ENCODE data around the gene OVAAL.

Gene OVAAL

DNA sequence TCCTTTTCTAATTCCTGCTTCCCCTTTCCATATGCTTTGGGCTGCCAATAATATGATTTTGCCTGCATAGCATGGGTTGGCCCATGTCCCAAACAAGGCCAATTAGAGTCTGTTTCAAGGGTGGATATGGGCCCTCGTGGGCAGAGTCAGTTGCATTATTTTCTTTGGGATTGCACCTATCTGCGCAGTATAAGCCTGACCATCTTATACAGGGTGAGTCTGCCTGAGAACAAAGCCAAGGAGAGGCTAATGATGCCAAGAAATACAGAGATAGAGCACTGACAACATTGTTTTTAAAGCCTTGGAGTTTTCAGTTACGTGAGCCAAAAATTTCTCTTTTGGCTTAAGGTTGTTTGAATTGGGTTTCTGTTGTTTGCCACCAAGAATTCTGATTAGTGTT is 18.6 kb downstream of the OVAAL start:
- TF ChIP-seq, protein P1, sequence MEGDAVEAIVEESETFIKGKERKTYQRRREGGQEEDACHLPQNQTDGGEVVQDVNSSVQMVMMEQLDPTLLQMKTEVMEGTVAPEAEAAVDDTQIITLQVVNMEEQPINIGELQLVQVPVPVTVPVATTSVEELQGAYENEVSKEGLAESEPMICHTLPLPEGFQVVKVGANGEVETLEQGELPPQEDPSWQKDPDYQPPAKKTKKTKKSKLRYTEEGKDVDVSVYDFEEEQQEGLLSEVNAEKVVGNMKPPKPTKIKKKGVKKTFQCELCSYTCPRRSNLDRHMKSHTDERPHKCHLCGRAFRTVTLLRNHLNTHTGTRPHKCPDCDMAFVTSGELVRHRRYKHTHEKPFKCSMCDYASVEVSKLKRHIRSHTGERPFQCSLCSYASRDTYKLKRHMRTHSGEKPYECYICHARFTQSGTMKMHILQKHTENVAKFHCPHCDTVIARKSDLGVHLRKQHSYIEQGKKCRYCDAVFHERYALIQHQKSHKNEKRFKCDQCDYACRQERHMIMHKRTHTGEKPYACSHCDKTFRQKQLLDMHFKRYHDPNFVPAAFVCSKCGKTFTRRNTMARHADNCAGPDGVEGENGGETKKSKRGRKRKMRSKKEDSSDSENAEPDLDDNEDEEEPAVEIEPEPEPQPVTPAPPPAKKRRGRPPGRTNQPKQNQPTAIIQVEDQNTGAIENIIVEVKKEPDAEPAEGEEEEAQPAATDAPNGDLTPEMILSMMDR (IDR thresholded peaks at IDR 0.05; ENCODE audit: low read length, missing control alignments): no peak
- no peak overlapping the region for H3K4me3 ChIP-seq (replicated peaks; ENCODE audit: low read depth, low read length)
- peak; percentile 66 for DNase-seq (ENCODE audit: low read depth)

DNA sequence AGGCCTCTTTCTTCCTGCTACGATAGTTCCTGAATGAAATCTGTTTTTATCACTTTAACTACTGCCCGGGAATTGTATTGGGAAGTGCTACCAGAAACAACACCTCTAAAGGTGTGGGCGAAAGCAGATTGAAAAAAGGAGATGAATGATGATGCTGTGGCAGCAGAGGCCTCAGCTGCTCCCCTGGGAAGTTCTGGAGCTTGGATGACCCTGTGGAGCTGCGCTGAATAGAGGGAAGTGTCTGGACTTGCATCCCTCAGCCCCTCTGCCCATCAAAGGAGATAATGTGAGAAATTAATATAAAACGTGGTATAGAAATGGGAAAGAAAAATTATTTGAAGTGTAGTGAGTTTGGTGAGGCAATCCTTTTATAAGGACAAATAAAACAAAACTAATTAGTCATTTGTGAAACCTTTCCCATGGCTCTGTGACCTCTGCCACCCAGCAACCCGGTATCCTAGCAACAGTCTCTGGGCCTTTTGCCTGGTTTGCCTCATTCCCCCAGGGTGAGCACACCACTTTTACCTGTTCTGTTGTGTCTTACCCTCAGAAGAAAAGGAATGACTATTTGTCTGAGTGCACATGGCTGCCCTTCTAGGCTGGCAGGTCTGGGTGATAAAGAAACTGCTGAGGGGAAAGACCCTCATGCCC is 21.3 kb downstream of the OVAAL start:
- TF ChIP-seq, protein P1 (IDR thresholded peaks at IDR 0.05; ENCODE audit: low read length, missing control alignments): no peak
- DNase-seq (ENCODE audit: low read depth): peak; percentile 33
- no peak overlapping the region for H3K4me3 ChIP-seq (replicated peaks; ENCODE audit: low read depth, low read length)

DNA sequence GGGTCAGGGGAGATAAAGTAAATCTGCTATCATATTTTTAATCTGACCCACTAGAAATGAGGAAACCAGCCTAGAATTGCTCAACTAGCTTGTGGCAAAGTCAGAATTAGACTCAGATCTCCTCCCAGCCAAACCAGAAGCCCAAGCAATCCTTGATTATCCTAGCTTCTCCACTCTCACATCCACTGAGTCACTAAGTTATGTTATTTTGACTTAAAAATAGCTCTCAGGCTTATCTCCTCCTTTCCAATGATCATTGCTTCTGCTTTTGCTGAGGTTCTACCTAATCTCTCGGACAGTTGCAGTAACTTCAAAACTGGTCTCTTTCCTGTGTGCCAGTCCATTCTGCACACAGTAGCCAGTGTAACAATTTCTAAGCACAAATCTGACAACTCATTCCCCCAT is 22.9 kb downstream of the OVAAL start:
- TF ChIP-seq, protein P1 (IDR thresholded peaks at IDR 0.05; ENCODE audit: low read length, missing control alignments): no peak
- DNase-seq (ENCODE audit: low read depth): no peak

DNA sequence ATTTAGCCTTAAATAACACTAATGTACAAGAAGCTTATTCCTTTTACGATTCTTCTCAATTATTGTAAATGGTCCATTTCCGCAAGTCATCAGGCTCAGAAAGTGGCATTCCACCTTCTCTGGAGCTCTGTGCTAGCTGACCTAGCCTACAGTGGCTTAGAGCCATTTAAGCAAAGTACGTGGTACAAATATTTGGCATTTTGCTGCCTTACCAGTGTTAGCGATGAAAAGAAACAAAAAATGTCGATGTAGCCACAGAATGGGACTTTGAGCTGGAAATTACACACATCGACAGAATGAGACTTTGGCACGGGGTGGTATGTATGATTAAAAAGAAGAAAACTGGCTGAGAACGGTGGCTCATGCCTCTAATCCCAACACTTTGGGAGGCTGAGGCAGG is 26.1 kb downstream of the OVAAL start:
- no peak for DNase-seq (ENCODE audit: low read depth)
- TF ChIP-seq, protein P1 (IDR thresholded peaks at IDR 0.05; ENCODE audit: low read length, missing control alignments): no peak
- no peak overlapping the region for H3K4me3 ChIP-seq (replicated peaks; ENCODE audit: low read depth, low read length)

More for the DNA sequence above, 22.9 kb downstream of the OVAAL start:
- no peak overlapping the region for H3K4me3 ChIP-seq (replicated peaks; ENCODE audit: low read depth, low read length)

DNA sequence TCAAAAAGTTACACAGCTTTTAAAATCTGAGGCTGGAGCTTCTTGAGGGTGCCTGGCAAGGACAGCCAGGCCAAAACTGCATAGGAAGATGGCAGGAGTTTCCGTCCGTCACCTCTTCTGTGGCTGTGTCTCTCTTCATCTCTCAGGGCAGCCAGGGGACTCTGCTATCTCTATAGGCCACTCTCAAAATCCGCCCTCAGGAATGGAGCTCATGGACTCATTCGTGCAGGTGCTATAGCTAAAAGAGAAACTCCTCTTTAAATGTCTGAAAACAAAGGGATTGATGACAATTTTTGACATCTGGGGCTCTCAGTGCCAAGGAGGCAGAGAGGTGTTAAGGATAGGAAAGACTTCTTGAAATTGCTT is 27.2 kb downstream of the OVAAL start:
- TF ChIP-seq, protein P1 (IDR thresholded peaks at IDR 0.05; ENCODE audit: low read length, missing control alignments): no peak
- no peak for DNase-seq (ENCODE audit: low read depth)
- no peak overlapping the region for H3K4me3 ChIP-seq (replicated peaks; ENCODE audit: low read depth, low read length)

DNA sequence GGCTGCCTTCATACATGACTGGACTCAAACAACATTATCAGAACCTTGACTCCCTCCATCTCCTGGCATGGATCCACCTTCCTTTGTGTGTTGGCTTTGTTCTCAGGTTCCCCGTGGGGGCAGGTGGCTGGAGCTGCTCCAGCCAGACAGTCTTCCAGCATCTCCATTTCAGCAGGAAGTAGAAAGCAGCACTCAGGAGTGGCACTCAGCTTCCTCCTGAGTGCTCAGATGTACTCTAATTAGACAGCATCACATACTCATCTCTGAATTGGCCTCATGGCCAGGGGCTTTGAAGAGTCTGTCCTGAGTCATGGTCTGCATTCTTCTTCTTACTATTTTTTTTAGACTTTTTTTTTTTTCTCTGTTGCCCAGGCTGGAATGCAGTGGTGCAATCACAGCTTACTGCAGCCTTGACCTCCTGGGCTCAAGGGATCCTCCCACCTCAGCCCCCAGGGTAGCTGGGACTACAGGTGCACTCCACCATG is 27.9 kb downstream of the OVAAL start:
- H3K4me3 ChIP-seq (replicated peaks; ENCODE audit: low read depth, low read length): no peak overlapping the region
- TF ChIP-seq, protein P1 (IDR thresholded peaks at IDR 0.05; ENCODE audit: low read length, missing control alignments): no peak
- DNase-seq (ENCODE audit: low read depth): peak; percentile 62

DNA sequence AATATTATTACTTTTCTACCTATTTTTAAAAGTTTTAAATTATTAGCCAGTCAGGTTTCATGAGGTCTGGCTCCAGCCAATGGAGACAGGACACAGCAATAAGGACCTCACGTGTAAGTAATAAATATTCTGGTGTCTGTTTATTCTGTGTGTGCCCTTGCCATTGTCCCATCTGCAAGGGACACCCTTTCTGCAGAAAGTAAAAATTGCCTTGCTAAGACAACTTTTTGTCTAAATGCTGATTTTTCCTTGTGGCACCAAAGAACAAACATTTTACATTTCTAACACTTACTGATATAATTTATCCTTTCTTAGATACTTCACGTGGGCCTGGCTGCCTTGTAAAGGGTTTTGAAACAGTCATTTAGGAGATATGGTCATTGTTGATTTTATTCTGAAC is 29.4 kb downstream of the OVAAL start:
- H3K4me3 ChIP-seq (replicated peaks; ENCODE audit: low read depth, low read length): no peak overlapping the region
- TF ChIP-seq, protein P1 (IDR thresholded peaks at IDR 0.05; ENCODE audit: low read length, missing control alignments): no peak
- DNase-seq (ENCODE audit: low read depth): no peak

Data from fibroblast of pulmonary artery (primary cell).